OCI-LY3 (cell line): ENCODE results near the gene ARMH3.
A peak's percentile ranks its signal among the peaks of the same experiment; 100 is the strongest.

Experiments
- EZH2phosphoT487 ChIP-seq: fragments of 200-600 bp; shearing (Covaris generic); IDR thresholded peaks from 2 replicates; pipeline ENCODE4 v1.6.1; 2018; ENCODE audit warnings: antibody characterized with exemption, mixed run types, low read depth
- TF ChIP-seq, protein P1 (sequence below): fragments of 200-600, 300-600 bp; sonication (generic); IDR thresholded peaks from 2 replicates; pipeline ENCODE4 v1.5.1; 2014; ENCODE audit warnings: antibody characterized with exemption, low read length, low read depth

GRCh38 chr10:101889256-101890210, 166.4 kb downstream of the ARMH3 start:
- TF ChIP-seq, protein P1, sequence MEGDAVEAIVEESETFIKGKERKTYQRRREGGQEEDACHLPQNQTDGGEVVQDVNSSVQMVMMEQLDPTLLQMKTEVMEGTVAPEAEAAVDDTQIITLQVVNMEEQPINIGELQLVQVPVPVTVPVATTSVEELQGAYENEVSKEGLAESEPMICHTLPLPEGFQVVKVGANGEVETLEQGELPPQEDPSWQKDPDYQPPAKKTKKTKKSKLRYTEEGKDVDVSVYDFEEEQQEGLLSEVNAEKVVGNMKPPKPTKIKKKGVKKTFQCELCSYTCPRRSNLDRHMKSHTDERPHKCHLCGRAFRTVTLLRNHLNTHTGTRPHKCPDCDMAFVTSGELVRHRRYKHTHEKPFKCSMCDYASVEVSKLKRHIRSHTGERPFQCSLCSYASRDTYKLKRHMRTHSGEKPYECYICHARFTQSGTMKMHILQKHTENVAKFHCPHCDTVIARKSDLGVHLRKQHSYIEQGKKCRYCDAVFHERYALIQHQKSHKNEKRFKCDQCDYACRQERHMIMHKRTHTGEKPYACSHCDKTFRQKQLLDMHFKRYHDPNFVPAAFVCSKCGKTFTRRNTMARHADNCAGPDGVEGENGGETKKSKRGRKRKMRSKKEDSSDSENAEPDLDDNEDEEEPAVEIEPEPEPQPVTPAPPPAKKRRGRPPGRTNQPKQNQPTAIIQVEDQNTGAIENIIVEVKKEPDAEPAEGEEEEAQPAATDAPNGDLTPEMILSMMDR, result peak; percentile 80
- TF ChIP-seq EZH2phosphoT487, result no peak
